Calu3 (cell line): ENCODE measurements around the gene CCDC90B. TPM values are rescaled to one million over a fixed set of nuclear protein-coding genes. Genes with fewer than 3 reads are reported as not detected.
A peak's percentile ranks its signal among the peaks of the same experiment; 100 is the strongest.

Experiments used
- BruUV-seq: library from RNA; stranded (reverse); fragments of 400-500 nt; replicated peaks from 2 replicates; lab custom pipeline; 2021; lab: Mats Ljungman, UMichigan
- CTCF ChIA-PET: fragments of 300-600 bp; sonication (Branson Sonifier 250); formaldehyde crosslinking; loops from one replicate; lab custom pipeline; 2022; ENCODE audit warnings: antibody characterized with exemption; lab: Charles Lee
- DNase-seq: peaks from one replicate; pipeline ENCODE4 v3.0.0; 2022
- H3K27ac Mint-ChIP-seq: one replicate; pipeline ENCODE4 v1.8.0; 2022; ENCODE audit warnings: mixed read lengths; ENCODE audit not compliant: unreplicated experiment
- H3K27me3 Mint-ChIP-seq: one replicate; pipeline ENCODE4 v1.8.0; 2022; ENCODE audit warnings: mixed read lengths; ENCODE audit not compliant: unreplicated experiment
- H3K36me3 Mint-ChIP-seq: one replicate; pipeline ENCODE4 v1.8.0; 2022; ENCODE audit warnings: mild to moderate bottlenecking, moderate library complexity, mixed read lengths; ENCODE audit not compliant: insufficient read depth, unreplicated experiment
- H3K4me1 Mint-ChIP-seq: one replicate; pipeline ENCODE4 v1.8.0; 2022; ENCODE audit warnings: mild to moderate bottlenecking, low read depth, mixed read lengths; ENCODE audit not compliant: unreplicated experiment
- H3K4me3 Mint-ChIP-seq: one replicate; pipeline ENCODE4 v1.8.0; 2022; ENCODE audit warnings: mild to moderate bottlenecking, low read depth, moderate library complexity, mixed read lengths; ENCODE audit not compliant: unreplicated experiment
- H3K9me3 Mint-ChIP-seq: one replicate; pipeline ENCODE4 v1.8.0; 2022; ENCODE audit warnings: low read depth, mixed read lengths; ENCODE audit not compliant: unreplicated experiment
- CTCF ChIP-seq: fragments of 200-600 bp; IDR thresholded peaks from one replicate; pipeline ENCODE4 v1.8.0; 2022; ENCODE audit warnings: antibody characterized with exemption; ENCODE audit not compliant: unreplicated experiment
- intact Hi-C: fragments of 100-400 bp; cut with micrococcal nuclease; formaldehyde crosslinking; loops from one replicate; pipeline ENCODE4 v1.10.0; 2022; ENCODE audit not compliant: unreplicated experiment
- total RNA-seq: library from RNA; stranded (reverse); gene quantifications from 2 replicates; pipeline ENCODE4 v1.2.3, GENCODE V29; 2022

The CCDC90B gene
- total RNA-seq, 1 experiment from 2014 or later = 21.8 TPM

- no peak for TF ChIP-seq CTCF
- no peaks in the 10 kb centered on the region for H3K4me1 Mint-ChIP-seq
- no peaks in the 10 kb centered on the region for H3K9me3 Mint-ChIP-seq
- peaks cover 66% of the 10 kb centered on the region for H3K27me3 Mint-ChIP-seq
- CTCF ChIA-PET = interaction anchor here (0.8 to 2.4 kb wide), 7 partner anchors 10 to 527 kb away, joined by 4 to 24 read pairs (median 5); no protein-coding TSS in a partner anchor
- BruUV-seq = no TSS peak
- no peak overlapping the region for H3K27ac Mint-ChIP-seq
- H3K36me3 Mint-ChIP-seq = no peaks in the 10 kb centered on the region
- intact Hi-C loops = loop anchor here (1.0 to 2.0 kb wide), 2 partner anchors 431 to 523 kb away; no protein-coding TSS in a partner anchor
- no peak for DNase-seq
- H3K4me3 Mint-ChIP-seq = no peak overlapping the region
Measured at GRCh38 chr11:83293457-83293774, 7.2 kb upstream of the CCDC90B start.

GRCh38 chr11:83292709-83293456 lies 6.7 kb upstream of the CCDC90B start:
- Mint-ChIP-seq H3K4me3 (no peak overlapping the region), H3K36me3 (no peaks in the 10 kb centered on the region), H3K9me3 (no peaks in the 10 kb centered on the region), H3K27ac (no peak overlapping the region), H3K27me3 (peaks cover 62% of the 10 kb centered on the region), H3K4me1 (no peaks in the 10 kb centered on the region)
- BruUV-seq = no TSS peak
- CTCF ChIA-PET = interaction anchor here (0.6 to 2.4 kb wide), 8 partner anchors 9 to 527 kb away, joined by 4 to 24 read pairs (median 5); no protein-coding TSS in a partner anchor
- TF ChIP-seq CTCF = peak; percentile 32
- peak; percentile 28 for DNase-seq
- intact Hi-C loops = loop anchor here (1.0 to 2.0 kb wide), 2 partner anchors 432 to 523 kb away; no protein-coding TSS in a partner anchor

- no TSS peak for BruUV-seq
Measured at GRCh38 chr11:83287631-83288030, 1.5 kb upstream of the CCDC90B start.

More at GRCh38 chr11:83287631-83288030, 1.5 kb upstream of the CCDC90B start:
- Mint-ChIP-seq H3K36me3 (peaks cover 19% of the 10 kb centered on the region), H3K9me3 (no peaks in the 10 kb centered on the region), H3K27ac (no peak overlapping the region), H3K27me3 (peaks cover 12% of the 10 kb centered on the region), H3K4me1 (peaks cover 2% of the 10 kb centered on the region), H3K4me3 (no peak overlapping the region)
- CTCF ChIA-PET = no interaction called here
- intact Hi-C loops = loop anchor here (10.0 kb wide), 1 partner anchor 967 kb away; no protein-coding TSS in a partner anchor
- no peak for TF ChIP-seq CTCF
- DNase-seq = no peak
